Right ventricle myocardium superior (tissue), 1 donor: ENCODE data around the gene ZBTB18. TPM values are rescaled to one million over a fixed set of nuclear protein-coding genes. Genes with fewer than 3 reads are reported as not detected.
A peak's percentile ranks its signal among the peaks of the same experiment; 100 is the strongest.
"Not testable (repeated sequence)": the region's sequence is repeated elsewhere in the genome, so short reads cannot be mapped to it uniquely, and the experiment has no call there.

Experiments used
- ATAC-seq: fragments of 200-7000 bp; cut with Tn5 transposase; one replicate; pipeline ENCODE4 v1.9.1; 2020; ENCODE audit warnings: mild to moderate bottlenecking; ENCODE audit not compliant: poor library complexity
- DNase-seq: peaks from one replicate; pipeline ENCODE4 v3.0.0-alpha.2; 2020
- intact Hi-C: fragments of 100-400 bp; cut with DNase I; formaldehyde crosslinking; loops from one replicate; pipeline ENCODE4 v1.11.2; 2022
- total RNA-seq: library from RNA; stranded (reverse); fragmentation: NEBNext Ultra II Directional; extraction: Animal tissue kit (Norgen Biotek cat#: 25700); gene quantifications from one replicate; pipeline ENCODE4 v1.2.1, GENCODE V29; 2021
- donor health status: DM: no; HTN: yes; CAD: no; lungs with severe emphysema.

The ZBTB18 gene
- total RNA-seq, 1 donor from 2014 or later, result 29.9 TPM

- DNase-seq (no peak), ATAC-seq (no peak)
- intact Hi-C loops, result no loop called here
Measured at GRCh38 chr1:244030481-244031040, 20.5 kb upstream of the ZBTB18 start.

- no peak for ATAC-seq
- no peak for DNase-seq
- intact Hi-C loops, result no loop called here
Measured at GRCh38 chr1:244035358-244035757, 15.7 kb upstream of the ZBTB18 start.

GRCh38 chr1:244037252-244037651 is 13.8 kb upstream of the ZBTB18 start:
- DNase-seq (no peak), ATAC-seq (no peak)
- intact Hi-C loops, result no loop called here

GRCh38 chr1:244041466-244042120 is 9.5 kb upstream of the ZBTB18 start:
- DNase-seq, result no peak
- intact Hi-C loops, result no loop called here
- ATAC-seq, result no peak

GRCh38 chr1:244042293-244042692 is 8.8 kb upstream of the ZBTB18 start:
- ATAC-seq (no peak), DNase-seq (no peak)
- intact Hi-C loops, result no loop called here

GRCh38 chr1:244044423-244044822 is 6.7 kb upstream of the ZBTB18 start:
- DNase-seq, result no peak
- no peak for ATAC-seq
- intact Hi-C loops, result no loop called here

- ATAC-seq, DNase-seq, intact Hi-C loops: not testable (repeated sequence)
Measured at GRCh38 chr1:244046254-244046653, 4.8 kb upstream of the ZBTB18 start.

- DNase-seq, result no peak
- intact Hi-C loops, result no loop called here
- ATAC-seq, result no peak
Measured at GRCh38 chr1:244046907-244047611, 4.0 kb upstream of the ZBTB18 start.

- peak; percentile 84 for DNase-seq
- intact Hi-C loops, result no loop called here
Measured at GRCh38 chr1:244047621-244048255, 3.3 kb upstream of the ZBTB18 start.

GRCh38 chr1:244048256-244049161 is 2.6 kb upstream of the ZBTB18 start:
- intact Hi-C loops, result no loop called here
- peak; percentile 94 for ATAC-seq

More at GRCh38 chr1:244047621-244048255, 3.3 kb upstream of the ZBTB18 start:
- ATAC-seq, result peak; percentile 66

GRCh38 chr1:244049162-244050013 is 1.7 kb upstream of the ZBTB18 start:
- DNase-seq (peak; percentile 55), ATAC-seq (no peak)
- intact Hi-C loops, result no loop called here

More at GRCh38 chr1:244048256-244049161, 2.6 kb upstream of the ZBTB18 start:
- peak; percentile 99 for DNase-seq

- no peak for DNase-seq
- ATAC-seq, result no peak
- intact Hi-C loops, result no loop called here
Measured at GRCh38 chr1:244050014-244050834, 859 bp upstream of the ZBTB18 start.

- intact Hi-C loops, result no loop called here
- ATAC-seq (no peak), DNase-seq (no peak)
Measured at GRCh38 chr1:244052016-244052727, 1.1 kb downstream of the ZBTB18 start.

- intact Hi-C loops, result no loop called here
Measured at GRCh38 chr1:244052728-244053312, 1.7 kb downstream of the ZBTB18 start.

GRCh38 chr1:244053831-244054230 is 2.7 kb downstream of the ZBTB18 start:
- no peak for ATAC-seq
- intact Hi-C loops, result no loop called here
- no peak for DNase-seq

More at GRCh38 chr1:244052728-244053312, 1.7 kb downstream of the ZBTB18 start:
- ATAC-seq (no peak), DNase-seq (no peak)
